Hepatocyte (in vitro differentiated cells): Measurements from ENCODE around the gene IFIT3.

Source experiments
- CTCF ChIP-seq: fragments of 200-600 bp; sonication (generic); IDR thresholded peaks from 2 replicates; pipeline ENCODE4 v1.5.1; 2016; ENCODE audit warnings: antibody characterized with exemption, mild to moderate bottlenecking; ENCODE audit not compliant: poor library complexity
- EZH2 ChIP-seq: fragments of 200-600 bp; sonication (generic); IDR thresholded peaks from 2 replicates; pipeline ENCODE4 v1.6.1; 2016; ENCODE audit warnings: antibody characterized with exemption, mild to moderate bottlenecking, borderline replicate concordance

- TF ChIP-seq CTCF (no peak), EZH2 (no peak)
Observed at GRCh38 chr10:89371987-89372386, 44.2 kb downstream of the IFIT3 start.
